ENCODE measurements around the gene MMP23B.
"Not testable (repeated sequence)": the region's sequence is repeated elsewhere in the genome, so short reads cannot be mapped to it uniquely, and the experiment has no call there.

The MMP23B gene

DNA sequence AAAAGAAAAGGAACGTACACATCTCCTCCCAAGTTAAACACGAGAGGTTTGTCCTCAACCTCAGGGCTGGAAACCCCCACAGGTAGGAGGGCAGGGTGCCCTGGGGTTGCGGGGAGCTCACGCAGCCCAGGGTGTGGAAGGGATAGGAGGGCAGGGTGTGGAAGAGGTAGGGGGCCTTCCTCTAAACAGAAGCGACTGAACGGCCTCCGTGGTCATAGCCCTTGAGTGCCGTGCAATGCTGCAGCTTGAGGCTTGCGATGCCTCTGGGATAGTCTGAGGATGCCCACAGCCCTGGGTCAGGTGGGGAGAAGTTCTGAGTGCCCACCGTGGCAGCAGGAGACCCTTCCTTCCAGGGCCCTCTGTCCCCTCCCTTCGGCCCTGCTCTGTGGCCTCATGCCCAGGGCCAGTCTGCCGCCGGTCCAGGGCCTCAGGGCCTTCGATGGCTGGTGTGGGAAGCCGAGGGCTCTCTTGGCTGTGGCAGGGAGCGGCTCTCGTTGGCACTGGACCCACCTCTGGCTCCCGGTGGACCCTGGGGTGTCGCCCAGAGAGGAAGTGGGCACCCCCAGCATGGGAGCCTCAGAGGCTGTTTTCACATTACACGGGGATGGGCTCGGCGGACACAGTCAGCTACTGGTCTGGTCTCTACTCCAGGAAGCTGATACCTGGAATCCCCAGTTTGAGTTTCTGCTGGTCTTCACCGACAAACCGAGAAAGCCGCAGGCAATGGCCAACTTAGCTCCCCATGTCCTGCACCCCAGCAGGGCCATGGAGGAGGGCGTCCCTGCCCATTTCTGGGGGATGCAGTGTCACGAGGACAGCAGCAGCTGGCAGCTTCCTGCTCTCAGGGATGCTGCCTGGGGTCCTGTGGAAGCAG lies 33.2 kb downstream of the MMP23B start:
- no peak for DNase-seq (ENCODE audit: low read depth in 1 of 2, low spot score in 1 of 2)

DNA sequence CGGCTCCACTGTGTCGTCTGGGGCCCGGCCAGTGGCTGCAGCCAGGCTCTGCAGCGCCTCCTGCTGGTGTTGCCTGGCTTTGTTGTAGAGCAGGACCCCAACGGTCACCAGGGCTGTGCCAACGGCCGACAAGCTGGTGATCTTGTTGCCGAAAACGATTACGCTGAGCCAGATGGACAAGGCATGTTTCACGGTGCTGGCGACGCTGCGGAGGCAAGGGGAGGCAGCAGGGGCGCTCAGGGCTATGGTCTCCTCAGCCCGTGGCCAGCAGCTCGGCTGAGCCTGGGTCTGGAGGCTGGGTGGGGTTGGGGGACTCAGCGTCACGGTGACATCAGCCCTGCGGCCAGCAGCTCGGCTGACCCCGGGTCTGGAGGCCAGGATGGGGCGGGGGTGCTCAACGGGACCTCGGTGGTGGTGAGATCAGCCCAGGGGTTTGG lies 33.9 kb downstream of the MMP23B start:
- DNase-seq (ENCODE audit: low read depth in 1 of 2, low spot score in 1 of 2), result no peak

DNA sequence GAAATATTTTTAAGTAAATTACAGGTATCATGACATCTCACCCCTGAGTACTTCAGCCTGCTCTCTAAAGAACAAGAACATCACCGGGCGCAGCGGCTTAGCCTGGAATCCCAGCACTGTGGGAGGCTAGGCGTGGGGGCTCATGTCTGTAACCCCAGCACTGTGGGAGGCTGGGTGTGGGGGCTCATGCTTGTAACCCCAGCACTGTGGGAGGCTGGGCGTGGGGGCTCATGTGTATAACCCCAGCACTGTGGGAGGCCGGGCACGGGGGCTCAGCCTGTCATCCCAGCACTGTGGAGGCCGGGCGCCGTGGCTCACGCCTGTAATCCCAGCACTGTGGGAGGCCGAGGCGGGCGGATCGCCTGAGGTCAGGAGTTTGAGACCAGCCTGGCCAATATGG lies 34.6 kb downstream of the MMP23B start:
- no peak for DNase-seq (ENCODE audit: low read depth in 1 of 2, low spot score in 1 of 2)

DNA sequence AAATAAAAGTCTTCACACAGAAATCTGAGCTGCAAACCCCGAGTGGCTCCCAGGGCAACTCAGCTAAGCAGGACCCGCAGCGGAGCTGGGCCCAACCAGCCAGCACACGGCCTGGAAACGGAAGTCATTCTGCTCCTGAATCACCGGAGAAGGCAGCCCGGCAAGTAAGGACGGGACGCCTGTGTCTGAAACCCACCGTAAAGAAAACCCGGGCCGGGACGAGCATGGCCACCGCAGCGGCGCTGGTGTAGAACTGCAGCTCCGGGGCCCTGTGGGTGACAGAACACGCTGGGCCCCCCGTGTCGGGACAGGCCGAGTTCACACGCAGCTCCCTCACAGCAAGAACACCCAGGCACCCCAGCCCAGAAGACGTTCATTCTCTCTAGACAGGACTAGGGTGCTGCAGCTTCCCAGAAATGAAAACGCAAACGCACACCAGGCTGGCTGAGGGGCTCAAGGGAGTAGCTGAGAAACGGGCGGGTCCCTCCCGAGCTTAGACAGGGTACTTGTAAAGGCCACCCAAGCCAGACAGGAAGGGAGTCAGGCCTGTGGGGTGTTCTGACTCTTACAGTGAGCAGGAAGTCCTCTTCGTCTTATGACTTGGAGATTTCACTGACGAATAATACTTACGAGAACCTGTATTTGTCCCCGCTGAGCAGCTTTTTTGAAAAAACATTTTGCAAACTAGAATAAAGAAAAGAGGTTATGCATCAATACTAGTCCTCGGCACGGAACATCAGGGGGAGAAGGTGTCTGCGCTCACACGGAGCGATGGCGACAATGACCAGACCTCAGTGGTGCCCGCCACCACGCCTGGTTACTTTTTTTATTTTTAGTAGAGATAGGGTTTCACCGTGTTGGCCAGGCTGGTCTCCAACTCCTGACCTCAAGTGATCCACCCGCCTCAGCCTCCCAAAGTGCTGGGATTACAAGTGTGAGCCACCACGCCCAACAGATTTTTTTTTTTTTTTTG lies 37.8 kb downstream of the MMP23B start:
- DNase-seq (ENCODE audit: low read depth in 1 of 2, low spot score in 1 of 2), result no peak

DNA sequence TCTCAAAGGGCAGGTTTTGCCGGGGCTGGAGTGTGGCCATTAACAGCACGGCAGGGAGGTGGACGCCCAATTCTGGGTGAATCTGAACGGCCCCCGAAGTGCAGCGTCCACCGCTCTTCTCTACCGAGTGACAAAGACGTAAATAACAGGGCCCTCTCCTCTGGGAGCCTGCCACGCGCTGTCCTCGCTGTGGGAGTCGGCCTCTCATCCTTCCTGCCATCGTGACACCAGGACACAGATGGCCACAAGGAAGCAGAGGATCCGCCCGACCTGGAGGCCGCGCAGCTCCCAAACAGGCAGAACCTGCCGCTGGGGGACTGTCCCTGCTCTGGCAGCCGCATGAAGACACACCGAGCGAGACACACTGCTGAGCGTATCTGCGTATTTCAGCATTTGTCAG lies 38.9 kb downstream of the MMP23B start:
- DNase-seq (ENCODE audit: low read depth in 1 of 2, low spot score in 1 of 2), result no peak

DNA sequence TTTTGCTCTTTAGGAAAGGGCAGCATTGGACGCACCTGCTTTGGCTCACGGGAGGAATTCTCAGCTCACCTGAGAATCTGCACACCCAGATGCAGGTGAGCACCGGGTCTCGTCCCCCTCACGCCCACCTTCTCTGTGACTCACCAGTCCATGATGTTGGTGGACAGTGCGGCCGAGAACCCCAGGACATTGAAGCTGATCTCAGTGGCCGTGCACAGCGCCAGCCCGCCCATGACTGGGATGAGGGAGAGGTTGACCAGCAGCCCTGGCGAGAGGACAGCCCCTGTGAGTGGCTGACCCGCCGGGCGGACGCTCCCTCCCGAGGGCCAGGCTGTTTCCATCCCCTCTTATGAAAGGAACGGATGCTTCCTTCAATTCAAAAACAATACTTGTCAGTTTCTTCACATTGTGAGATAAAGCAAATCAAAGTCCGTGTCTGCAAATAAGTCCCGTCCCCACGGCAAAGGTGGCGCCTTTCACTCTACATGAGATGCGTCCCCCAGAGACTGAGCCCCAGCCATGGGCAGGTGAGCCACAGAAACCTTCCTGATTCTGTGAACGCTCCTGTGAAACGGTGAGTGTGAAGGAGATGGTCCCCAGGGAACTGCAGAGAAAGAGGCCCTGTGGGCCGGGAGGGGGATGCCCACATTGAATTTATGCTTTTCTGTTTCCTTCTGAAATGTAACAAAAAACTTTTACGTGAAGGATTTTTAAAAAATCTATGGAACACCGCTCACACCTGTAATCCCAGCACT lies 39.6 kb downstream of the MMP23B start:
- DNase-seq (ENCODE audit: low read depth in 1 of 2, low spot score in 1 of 2), result no peak

DNA sequence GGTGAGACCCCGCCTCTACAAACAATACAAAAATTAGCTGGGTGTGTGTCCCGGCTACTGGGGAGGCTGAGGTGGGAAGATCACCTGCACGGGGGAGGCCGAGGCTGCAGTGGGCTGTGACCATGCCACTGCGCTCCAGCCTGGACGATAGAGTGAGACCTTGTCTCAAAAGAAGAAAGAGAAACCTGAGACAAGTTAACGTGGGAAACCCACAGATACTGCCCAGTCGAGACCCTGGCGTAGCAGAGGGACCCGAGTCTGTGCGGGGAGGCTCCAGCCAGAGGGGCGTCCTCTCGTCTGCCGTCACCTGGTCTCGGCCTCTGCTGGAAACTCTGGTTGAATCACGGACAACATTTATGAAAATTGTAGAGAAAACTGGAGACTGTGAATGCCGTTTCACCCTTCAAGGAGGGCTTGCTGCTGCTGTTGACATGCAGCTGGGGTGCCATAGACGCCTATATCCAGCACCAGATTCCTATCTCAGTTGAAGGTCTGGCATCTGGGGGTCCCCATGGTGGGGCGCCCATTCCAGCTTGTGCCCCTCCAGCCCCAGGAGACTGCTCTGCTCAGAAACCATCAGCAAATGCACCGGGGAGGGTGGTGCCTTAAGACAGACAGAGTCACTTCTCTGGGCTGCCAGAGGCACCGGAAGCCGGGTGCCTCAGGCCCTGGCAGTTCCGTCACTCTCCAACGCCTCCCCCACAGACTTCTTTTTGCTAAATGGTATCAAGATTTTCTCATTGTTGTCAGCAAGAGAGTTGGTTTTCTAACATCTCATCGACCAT lies 40.4 kb downstream of the MMP23B start:
- no peak for DNase-seq (ENCODE audit: low read depth in 1 of 2, low spot score in 1 of 2)

DNA sequence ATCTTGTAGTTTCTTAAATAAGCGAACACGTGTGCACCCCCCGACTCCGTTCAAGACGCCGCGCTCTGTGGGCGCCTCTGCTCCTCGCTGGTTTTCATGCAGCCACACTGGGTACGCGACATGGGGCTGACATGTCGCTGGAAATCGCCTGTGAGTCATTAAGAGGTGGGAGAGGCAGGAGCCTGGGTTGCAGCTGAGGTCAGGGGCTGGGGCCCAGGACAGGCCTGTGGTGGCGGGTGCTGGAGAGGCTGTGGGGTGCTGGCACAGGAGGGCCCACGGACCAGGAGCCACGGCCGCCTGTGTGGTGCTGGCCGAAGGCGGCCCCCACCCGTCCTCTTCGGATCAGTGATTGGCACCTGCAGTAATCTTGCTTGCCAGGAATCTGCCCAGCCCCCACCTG lies 42.8 kb downstream of the MMP23B start:
- DNase-seq (ENCODE audit: low read depth in 1 of 2, low spot score in 1 of 2), result not testable (repeated sequence)

DNA sequence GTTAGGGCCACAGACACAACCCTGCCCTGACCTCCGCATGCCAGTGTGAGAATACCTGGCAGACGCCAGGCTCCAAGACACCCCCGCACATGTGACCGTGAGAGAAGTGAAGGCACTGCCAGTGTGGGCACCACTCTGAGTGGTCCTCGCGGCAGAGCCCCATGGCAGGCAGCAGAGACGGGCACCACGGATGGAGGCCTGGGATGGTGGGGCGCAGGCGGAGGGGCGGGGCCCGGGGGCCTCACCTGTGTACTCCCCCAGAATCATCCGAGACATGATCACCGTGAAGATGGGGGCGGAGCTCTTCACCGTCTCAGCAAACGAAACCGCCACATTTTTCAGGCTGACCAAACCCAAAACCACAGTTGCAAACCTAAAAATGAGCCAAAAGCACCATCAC lies 43.2 kb downstream of the MMP23B start:
- DNase-seq (ENCODE audit: low read depth in 1 of 2, low spot score in 1 of 2), result not testable (repeated sequence)

DNA sequence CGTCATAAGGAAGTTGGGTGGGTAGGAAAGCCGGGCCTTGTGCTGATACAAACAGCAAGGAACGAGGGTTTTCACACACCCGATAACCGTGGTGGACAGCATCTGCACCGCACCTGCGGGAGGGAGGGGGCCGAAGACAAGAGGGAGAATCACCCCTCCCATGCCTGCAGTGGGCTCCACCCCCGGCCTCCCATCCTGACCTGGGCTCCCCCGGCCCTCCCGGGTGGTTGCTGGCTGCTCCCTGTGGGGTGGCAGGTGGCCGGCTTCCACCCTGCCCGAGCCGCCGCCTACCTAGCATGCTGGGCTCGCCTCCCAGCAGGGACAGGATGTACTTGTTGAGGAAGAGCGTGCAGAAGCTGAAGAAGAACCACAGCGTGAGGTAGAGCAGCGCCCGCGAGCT lies 44.1 kb downstream of the MMP23B start:
- not testable (repeated sequence) for DNase-seq (ENCODE audit: low read depth in 1 of 2, low spot score in 1 of 2)

DNA sequence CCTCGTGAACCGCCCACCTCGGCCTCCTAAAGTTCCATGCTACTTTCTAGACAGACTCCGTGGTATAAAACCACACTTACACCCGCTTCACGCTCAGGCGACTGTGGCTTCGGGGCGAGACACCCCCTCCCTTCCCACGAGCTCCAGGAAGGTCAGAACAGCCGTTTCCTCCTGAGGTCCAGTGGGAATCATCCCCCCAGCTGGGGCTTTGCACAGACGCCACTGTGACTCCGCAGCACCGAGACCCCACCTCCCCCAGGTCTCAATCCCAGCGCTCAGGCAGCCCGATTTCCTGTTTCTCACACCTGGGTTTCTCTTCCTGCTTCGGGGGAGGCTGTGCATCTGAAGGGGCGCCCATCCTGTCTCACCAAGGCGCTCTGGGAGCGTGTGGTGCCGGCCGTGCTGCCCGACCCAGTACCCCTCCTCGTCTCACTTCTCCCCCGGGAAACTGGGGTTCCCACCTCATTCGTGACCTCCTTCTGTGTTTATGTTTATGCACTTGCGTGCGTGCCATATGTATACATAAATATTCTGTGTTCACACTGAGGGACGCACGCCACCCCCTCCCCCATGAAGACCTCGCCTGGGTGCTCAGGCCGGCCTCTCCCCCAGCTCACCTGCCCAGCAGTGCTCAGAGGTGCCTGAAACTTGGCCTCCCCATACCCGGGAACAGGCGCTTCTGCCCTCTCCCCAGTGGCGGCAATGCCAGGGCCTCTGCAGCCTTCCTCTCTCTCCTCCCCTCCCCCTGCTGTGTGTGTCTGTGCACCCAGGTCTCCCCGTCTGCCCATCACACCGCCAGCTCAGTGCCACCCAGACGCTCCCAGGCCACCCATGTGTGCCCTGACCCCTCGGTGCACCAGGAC lies 46.0 kb downstream of the MMP23B start:
- peak in 1 of 2 donors; percentile 28 for DNase-seq (ENCODE audit: low read depth in 1 of 2, low spot score in 1 of 2)

DNA sequence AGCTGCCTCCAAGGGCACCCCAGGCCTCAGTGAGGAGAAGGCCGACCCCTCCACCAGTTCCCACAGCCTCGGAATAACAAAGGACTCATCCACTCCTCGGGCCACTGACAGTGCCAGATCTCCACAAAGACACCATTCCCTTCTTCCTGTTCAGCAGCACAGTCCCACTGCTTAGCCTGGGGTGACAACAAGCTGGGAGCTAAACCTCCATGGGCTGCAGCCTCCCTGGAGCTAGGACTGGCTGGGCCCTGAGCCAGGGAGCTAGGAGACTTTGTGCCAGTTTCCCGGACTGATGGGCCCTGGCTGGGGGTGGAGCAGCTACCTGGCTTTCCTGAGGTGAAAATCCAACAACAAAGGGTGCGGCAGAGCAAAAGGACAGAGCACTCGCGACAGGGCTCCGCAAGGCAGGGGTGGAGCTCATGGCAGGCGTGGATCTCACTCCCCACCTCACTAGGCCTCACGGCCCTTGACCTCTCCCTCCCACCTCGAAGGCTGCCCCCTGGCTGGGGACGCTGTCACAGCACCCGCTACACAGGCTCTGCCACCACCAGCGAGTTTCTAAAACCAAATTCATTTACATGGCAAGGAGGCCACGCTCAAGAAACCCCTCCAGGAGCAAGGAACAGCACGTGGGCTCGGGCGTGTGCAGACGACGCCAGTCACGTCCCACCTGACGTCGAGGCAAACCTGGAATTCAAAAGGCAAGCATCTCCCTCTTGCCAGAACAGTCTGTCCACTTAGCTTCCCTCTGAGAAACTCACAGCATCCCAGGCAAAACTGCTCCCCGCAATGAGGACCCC lies 46.8 kb downstream of the MMP23B start:
- peak in 1 of 2 donors; percentile 44 for DNase-seq (ENCODE audit: low read depth in 1 of 2, low spot score in 1 of 2)

DNA sequence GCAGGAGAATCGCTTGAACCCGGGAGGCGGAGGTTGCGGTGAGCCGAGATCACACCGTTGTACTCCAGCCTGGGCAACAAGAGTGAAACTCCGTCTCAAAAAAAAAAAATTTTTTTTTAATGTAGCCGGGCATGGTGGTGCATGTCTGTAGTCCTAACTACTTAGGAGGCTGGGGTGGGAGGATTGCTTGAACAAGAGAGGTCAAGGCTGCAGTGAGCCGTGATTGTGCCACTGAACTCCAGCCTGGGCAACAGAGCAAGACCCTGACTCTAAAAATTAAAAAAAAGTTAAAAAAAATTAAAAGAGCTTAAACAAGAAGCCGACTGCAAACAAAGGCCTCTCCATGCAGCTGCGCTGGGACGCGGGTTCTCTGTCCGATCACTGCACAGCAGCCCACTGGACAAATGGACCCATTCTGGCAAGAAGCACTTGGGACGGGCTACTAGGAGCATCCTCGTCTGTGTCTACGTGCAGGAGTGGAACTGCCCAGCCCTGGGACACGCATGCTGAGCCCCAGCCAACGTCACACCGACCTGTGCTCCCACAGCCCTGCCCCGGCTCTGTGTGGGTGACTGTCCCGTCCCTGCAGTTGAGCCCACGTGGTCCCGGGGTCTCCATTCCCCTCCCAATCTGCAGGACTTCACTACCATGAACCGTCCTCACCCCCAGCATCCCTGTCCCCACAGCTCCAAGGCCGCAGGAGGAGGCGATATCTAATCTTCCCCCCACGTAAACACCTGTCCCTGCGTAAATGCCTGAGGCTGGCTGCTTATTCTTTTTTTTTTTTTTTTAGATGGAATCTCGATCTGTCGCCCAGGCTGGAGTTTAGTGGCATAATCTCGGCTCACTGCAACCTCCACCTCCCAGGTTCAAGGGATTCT lies 48.3 kb downstream of the MMP23B start:
- no peak for DNase-seq (ENCODE audit: low read depth in 1 of 2, low spot score in 1 of 2)

DNA sequence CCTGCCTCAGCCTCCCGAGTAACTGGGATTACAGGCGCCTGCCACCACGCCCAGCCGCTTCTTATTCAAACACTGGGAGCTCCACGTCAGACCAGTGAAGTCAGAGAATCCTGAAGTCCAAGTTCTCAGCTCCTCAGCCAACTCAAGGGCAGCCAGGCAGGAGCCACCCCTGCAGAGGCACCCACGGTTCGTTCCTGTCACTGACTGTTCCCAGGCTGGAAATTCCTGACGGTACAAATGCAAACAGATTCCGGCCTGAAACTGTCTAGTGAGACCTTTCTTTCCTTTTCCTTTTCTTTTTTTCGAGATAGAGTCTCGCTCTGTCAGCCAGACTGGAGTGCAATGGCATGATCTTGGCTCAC lies 48.9 kb downstream of the MMP23B start:
- no peak for DNase-seq (ENCODE audit: low read depth in 1 of 2, low spot score in 1 of 2)

DNA sequence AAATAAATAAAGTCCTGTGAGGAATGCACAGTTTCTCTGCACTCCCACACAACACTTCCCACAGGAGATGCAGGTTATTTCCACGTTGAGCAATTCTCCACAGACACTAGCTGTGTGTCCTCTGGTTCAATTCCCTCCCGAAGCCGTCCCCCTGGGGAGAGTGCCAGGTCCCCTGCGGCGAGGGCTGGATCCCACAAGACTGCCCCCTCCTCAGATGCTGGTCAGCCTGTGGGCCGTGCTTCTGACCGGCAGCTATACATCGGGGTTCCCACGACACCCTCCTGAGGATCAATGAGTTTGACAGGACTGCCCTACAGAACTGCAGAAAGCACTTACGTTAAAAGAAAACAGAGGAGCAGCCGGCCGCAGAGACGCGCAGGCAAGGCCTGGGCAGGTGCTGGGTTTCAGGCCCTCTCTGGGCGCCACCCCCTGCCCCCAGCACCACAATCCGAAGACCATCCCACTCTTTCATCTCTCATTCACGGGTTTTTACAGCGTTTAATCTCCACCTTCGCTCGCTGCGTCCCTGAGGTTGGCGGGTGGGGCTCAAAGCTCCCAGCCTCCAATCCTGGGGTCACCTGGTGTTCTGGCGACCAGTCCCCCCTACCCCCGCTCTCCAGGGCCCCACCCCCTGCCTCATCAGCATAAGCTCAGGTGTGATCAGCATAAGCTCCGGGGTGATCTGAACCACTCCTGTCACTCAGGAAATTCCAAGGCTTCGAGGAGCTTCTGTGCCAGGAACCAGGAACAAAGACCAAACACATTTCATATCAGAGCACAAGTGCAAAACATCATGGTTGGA lies 51.3 kb downstream of the MMP23B start:
- no peak for DNase-seq (ENCODE audit: low read depth in 1 of 2, low spot score in 1 of 2)
